Adrenal gland (tissue), 5 donors: ENCODE data around the gene PIP4K2B.
A peak's percentile ranks its signal among the peaks of the same experiment; 100 is the strongest.

Source experiments
- POLR2A ChIP-seq, 2 donors: fragments of 450-650 bp; IDR thresholded peaks; one replicate each; pipeline ENCODE4 v1.6.1; 2017; ENCODE audit warnings: antibody characterized with exemption in 2 of 2, mild to moderate bottlenecking in 2 of 2, moderate library complexity in 1 of 2
- TF ChIP-seq, protein P1 (sequence below), 6 experiments: fragments of 450-650 bp in 4 of 6; fragments of 200-600 bp in 2 of 6; sonication (generic) in 1 of 6; IDR thresholded peaks; 1 replicate in 5 of 6; 2 replicates in 1 of 6; pipeline versions ENCODE4 v1.5.1 to v1.8.0; 2016 to 2021; ENCODE audit warnings: antibody characterized with exemption in 6 of 6, mild to moderate bottlenecking in 2 of 6, moderate library complexity in 1 of 6
- donor health status: DM: no; HTN: no; CAD: no.

DNA sequence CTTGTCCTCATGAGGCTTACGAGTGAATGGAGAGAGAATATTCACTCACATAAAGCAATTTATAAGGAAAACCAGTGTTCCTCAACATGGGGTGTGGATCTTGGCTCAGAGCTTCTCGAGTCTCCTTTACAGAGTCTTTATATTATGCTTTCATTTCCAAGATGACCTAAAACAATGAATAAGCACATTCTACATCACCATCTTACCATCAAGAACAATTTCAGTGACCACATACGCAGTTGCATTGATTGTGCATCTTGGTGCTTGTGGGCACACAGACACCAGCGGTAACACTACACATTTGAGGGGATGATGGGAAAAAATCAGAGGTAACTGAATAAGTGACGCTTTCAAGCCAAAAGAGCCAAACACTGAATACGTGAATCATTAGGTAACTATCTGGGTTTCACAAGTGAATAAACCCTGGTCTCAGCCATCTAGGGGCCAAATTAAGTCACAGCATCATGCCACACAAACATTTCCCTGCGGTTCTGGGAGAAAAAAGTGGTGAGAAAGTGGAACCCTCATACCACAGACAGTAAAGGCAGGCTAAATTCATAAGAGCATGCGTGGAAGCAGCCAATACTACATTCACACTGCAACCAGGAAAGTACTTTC is 16.3 kb upstream of the PIP4K2B start:
- TF ChIP-seq, protein P1, sequence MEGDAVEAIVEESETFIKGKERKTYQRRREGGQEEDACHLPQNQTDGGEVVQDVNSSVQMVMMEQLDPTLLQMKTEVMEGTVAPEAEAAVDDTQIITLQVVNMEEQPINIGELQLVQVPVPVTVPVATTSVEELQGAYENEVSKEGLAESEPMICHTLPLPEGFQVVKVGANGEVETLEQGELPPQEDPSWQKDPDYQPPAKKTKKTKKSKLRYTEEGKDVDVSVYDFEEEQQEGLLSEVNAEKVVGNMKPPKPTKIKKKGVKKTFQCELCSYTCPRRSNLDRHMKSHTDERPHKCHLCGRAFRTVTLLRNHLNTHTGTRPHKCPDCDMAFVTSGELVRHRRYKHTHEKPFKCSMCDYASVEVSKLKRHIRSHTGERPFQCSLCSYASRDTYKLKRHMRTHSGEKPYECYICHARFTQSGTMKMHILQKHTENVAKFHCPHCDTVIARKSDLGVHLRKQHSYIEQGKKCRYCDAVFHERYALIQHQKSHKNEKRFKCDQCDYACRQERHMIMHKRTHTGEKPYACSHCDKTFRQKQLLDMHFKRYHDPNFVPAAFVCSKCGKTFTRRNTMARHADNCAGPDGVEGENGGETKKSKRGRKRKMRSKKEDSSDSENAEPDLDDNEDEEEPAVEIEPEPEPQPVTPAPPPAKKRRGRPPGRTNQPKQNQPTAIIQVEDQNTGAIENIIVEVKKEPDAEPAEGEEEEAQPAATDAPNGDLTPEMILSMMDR (IDR thresholded peaks at IDR 0.05) = peak in 5 of 6 experiments; percentile 11 to 42 (median 32)
- no peak for TF ChIP-seq POLR2A (IDR thresholded peaks at IDR 0.05)
